GM10847 (cell line): ENCODE measurements around the gene TUSC2.

ENCODE experiments used
- POLR2A ChIP-seq: IDR thresholded peaks from 2 replicates; pipeline ENCODE4 v1.6.1; 2011; ENCODE audit not compliant: insufficient read length; ENCODE audit errors: extremely low read depth

TUSC2 gene

GRCh38 chr3:50333744-50334328 is 5.8 kb upstream of the TUSC2 start:
- TF ChIP-seq POLR2A, result no peak

- TF ChIP-seq POLR2A, result no peak
Observed at GRCh38 chr3:50331364-50331907, 3.4 kb upstream of the TUSC2 start.

GRCh38 chr3:50330330-50330729 is 2.3 kb upstream of the TUSC2 start:
- no peak for TF ChIP-seq POLR2A

GRCh38 chr3:50327129-50327528 is 894 bp downstream of the TUSC2 start:
- TF ChIP-seq POLR2A, result no peak

- TF ChIP-seq POLR2A, result no peak
Observed at GRCh38 chr3:50326182-50326541, 1.9 kb downstream of the TUSC2 start.

GRCh38 chr3:50325497-50326181 is 2.4 kb downstream of the TUSC2 start:
- TF ChIP-seq POLR2A, result no peak

- TF ChIP-seq POLR2A, result no peak
Observed at GRCh38 chr3:50325113-50325480, 2.9 kb downstream of the TUSC2 start.

- no peak for TF ChIP-seq POLR2A
Observed at GRCh38 chr3:50324351-50325112, 3.5 kb downstream of the TUSC2 start.

GRCh38 chr3:50323614-50324199 is 4.3 kb downstream of the TUSC2 start:
- TF ChIP-seq POLR2A, result no peak

GRCh38 chr3:50323092-50323600 is 4.9 kb downstream of the TUSC2 start:
- no peak for TF ChIP-seq POLR2A

GRCh38 chr3:50322386-50323091 is 5.5 kb downstream of the TUSC2 start, which contains the start of gene HYAL2:
Gene HYAL2, minus strand, starts transcription at chr3:50322745. Its CDS starts 2,256 bp downstream, at chr3:50320489.
- TF ChIP-seq POLR2A, result no peak

GRCh38 chr3:50322115-50322385 is 6.0 kb downstream of the TUSC2 start:
- no peak for TF ChIP-seq POLR2A

- TF ChIP-seq POLR2A, result peak; percentile 78
Observed at GRCh38 chr3:50321336-50322114, 6.5 kb downstream of the TUSC2 start.

- TF ChIP-seq POLR2A, result no peak
Observed at GRCh38 chr3:50320853-50321335, 7.1 kb downstream of the TUSC2 start.
